Neuron (in vitro differentiated cells): ENCODE data around the gene WNT9A.

Experiments
- H2AFZ ChIP-seq: one replicate; pipeline ENCODE4 v1.6.1; 2013; ENCODE audit warnings: low read depth, mild to moderate bottlenecking, inconsistent platforms, low read length, moderate library complexity
- H3K27me3 ChIP-seq: one replicate; pipeline ENCODE4 v1.6.1; 2013; ENCODE audit warnings: low read length; ENCODE audit not compliant: insufficient read depth
- H3K36me3 ChIP-seq: one replicate; pipeline ENCODE4 v1.6.1; 2013; ENCODE audit warnings: low read length; ENCODE audit not compliant: insufficient read depth
- H3K4me1 ChIP-seq: one replicate; pipeline ENCODE4 v1.6.1; 2013; ENCODE audit warnings: low read length; ENCODE audit not compliant: insufficient read depth
- H3K4me3 ChIP-seq: 2 replicates; pipeline ENCODE4 v1.5.1; 2013; ENCODE audit warnings: mild to moderate bottlenecking, low read length, moderate library complexity
- H3K9me3 ChIP-seq: one replicate; pipeline ENCODE4 v1.6.1; 2013; ENCODE audit warnings: low read length

WNT9A gene

GRCh38 chr1:227942021-227942715, 5.6 kb downstream of the WNT9A start:
- H3K4me1 ChIP-seq = peaks cover 23% of the 10 kb centered on the region
- no peak overlapping the region for H2AFZ ChIP-seq
- no peak overlapping the region for H3K4me3 ChIP-seq
- H3K27me3 ChIP-seq = no peaks in the 10 kb centered on the region
- H3K9me3 ChIP-seq = peaks cover 2% of the 10 kb centered on the region
- H3K36me3 ChIP-seq = no peaks in the 10 kb centered on the region

GRCh38 chr1:227941509-227942020, 6.2 kb downstream of the WNT9A start:
- Histone ChIP-seq H3K36me3 (no peaks in the 10 kb centered on the region), H3K9me3 (peaks cover 3% of the 10 kb centered on the region), H3K4me1 (peaks cover 23% of the 10 kb centered on the region), H3K27me3 (no peaks in the 10 kb centered on the region), H3K4me3 (no peak overlapping the region), H2AFZ (no peak overlapping the region)

GRCh38 chr1:227940791-227941241, 6.9 kb downstream of the WNT9A start:
- Histone ChIP-seq H3K27me3 (no peaks in the 10 kb centered on the region), H3K9me3 (peaks cover 5% of the 10 kb centered on the region), H2AFZ (no peak overlapping the region), H3K4me3 (no peak overlapping the region), H3K36me3 (no peaks in the 10 kb centered on the region), H3K4me1 (peaks cover 16% of the 10 kb centered on the region)

- Histone ChIP-seq H3K36me3 (no peaks in the 10 kb centered on the region), H3K4me3 (no peak overlapping the region), H3K27me3 (no peaks in the 10 kb centered on the region), H3K9me3 (peaks cover 5% of the 10 kb centered on the region), H2AFZ (no peak overlapping the region), H3K4me1 (peaks cover 9% of the 10 kb centered on the region)
Observed at GRCh38 chr1:227939791-227940771, 7.7 kb downstream of the WNT9A start.

GRCh38 chr1:227938911-227939790, 8.6 kb downstream of the WNT9A start:
- Histone ChIP-seq H3K27me3 (no peaks in the 10 kb centered on the region), H3K4me1 (peaks cover 4% of the 10 kb centered on the region), H3K4me3 (no peak overlapping the region), H3K36me3 (no peaks in the 10 kb centered on the region), H3K9me3 (peaks cover 5% of the 10 kb centered on the region), H2AFZ (no peak overlapping the region)

- H2AFZ ChIP-seq = no peak overlapping the region
- no peaks in the 10 kb centered on the region for H3K36me3 ChIP-seq
- H3K9me3 ChIP-seq = peaks cover 5% of the 10 kb centered on the region
- no peaks in the 10 kb centered on the region for H3K27me3 ChIP-seq
- H3K4me1 ChIP-seq = no peaks in the 10 kb centered on the region
- H3K4me3 ChIP-seq = no peak overlapping the region
Observed at GRCh38 chr1:227938276-227938675, 9.5 kb downstream of the WNT9A start.

GRCh38 chr1:227937838-227938145, 9.9 kb downstream of the WNT9A start:
- Histone ChIP-seq H3K4me1 (no peaks in the 10 kb centered on the region), H3K27me3 (no peaks in the 10 kb centered on the region), H3K36me3 (no peaks in the 10 kb centered on the region), H3K9me3 (peaks cover 5% of the 10 kb centered on the region), H3K4me3 (no peak overlapping the region), H2AFZ (no peak overlapping the region)

- H3K9me3 ChIP-seq = peaks cover 5% of the 10 kb centered on the region
- H2AFZ ChIP-seq = no peak overlapping the region
- no peak overlapping the region for H3K4me3 ChIP-seq
- H3K4me1 ChIP-seq = no peaks in the 10 kb centered on the region
- no peaks in the 10 kb centered on the region for H3K27me3 ChIP-seq
- H3K36me3 ChIP-seq = no peaks in the 10 kb centered on the region
Observed at GRCh38 chr1:227937031-227937837, 10.5 kb downstream of the WNT9A start.

GRCh38 chr1:227935826-227936225, 11.9 kb downstream of the WNT9A start:
- Histone ChIP-seq H3K4me1 (no peaks in the 10 kb centered on the region), H3K36me3 (no peaks in the 10 kb centered on the region), H3K9me3 (peaks cover 5% of the 10 kb centered on the region), H3K27me3 (no peaks in the 10 kb centered on the region), H3K4me3 (no peak overlapping the region), H2AFZ (no peak overlapping the region)

- H3K27me3 ChIP-seq = no peaks in the 10 kb centered on the region
- H2AFZ ChIP-seq = no peak overlapping the region
- no peaks in the 10 kb centered on the region for H3K36me3 ChIP-seq
- H3K4me1 ChIP-seq = no peaks in the 10 kb centered on the region
- H3K9me3 ChIP-seq = peaks cover 5% of the 10 kb centered on the region
- no peak overlapping the region for H3K4me3 ChIP-seq
Observed at GRCh38 chr1:227934476-227935313, 13.0 kb downstream of the WNT9A start.

GRCh38 chr1:227929751-227930472, 17.8 kb downstream of the WNT9A start:
- Histone ChIP-seq H3K27me3 (no peaks in the 10 kb centered on the region), H3K4me3 (no peak overlapping the region)

More at GRCh38 chr1:227929751-227930472, 17.8 kb downstream of the WNT9A start:
- H2AFZ ChIP-seq = no peak overlapping the region
- no peaks in the 10 kb centered on the region for H3K9me3 ChIP-seq
- no peaks in the 10 kb centered on the region for H3K36me3 ChIP-seq
- no peaks in the 10 kb centered on the region for H3K4me1 ChIP-seq
